IPS-18c (cell line): ENCODE results near the gene CLDN9.

Experiments used
- H3K4me3 ChIP-seq: 2 replicates; pipeline ENCODE4 v1.7.0; 2013; ENCODE audit warnings: low read depth, mild to moderate bottlenecking, low read length, moderate library complexity; ENCODE audit not compliant: insufficient read depth
- H3K9me3 ChIP-seq: one replicate; pipeline ENCODE4 v1.6.1; 2013; ENCODE audit warnings: mild to moderate bottlenecking, low read length, moderate library complexity; ENCODE audit not compliant: control insufficient read depth, insufficient read depth

CLDN9 gene

DNA sequence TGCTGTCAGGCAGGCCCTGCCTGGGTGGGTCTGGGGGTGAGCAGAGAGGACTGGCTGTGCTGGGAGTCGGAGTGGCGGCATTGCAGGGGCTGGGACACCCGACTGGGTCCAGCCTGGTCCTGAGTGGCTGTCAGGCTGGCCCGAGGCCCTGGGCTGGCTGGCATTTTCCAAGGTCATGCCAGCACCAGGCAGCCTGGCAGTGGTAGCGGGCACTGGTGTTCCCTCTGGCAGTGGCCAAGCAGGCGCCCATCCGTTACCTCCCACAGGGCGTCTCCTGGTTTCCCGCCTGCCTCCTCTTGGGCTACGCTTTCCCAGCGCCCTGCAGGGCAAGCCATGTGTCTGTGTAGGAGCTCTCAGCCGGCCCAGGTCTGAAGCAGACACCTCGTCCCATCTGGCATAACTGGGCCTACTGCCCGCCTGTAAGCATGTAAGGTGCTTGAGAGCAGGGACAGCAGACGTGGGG, 26.8 kb upstream of the CLDN9 start:
- peaks cover 2% of the 10 kb centered on the region for H3K9me3 ChIP-seq
- no peak overlapping the region for H3K4me3 ChIP-seq

- H3K9me3 ChIP-seq, result no peaks in the 10 kb centered on the region
- no peak overlapping the region for H3K4me3 ChIP-seq
Observed at GRCh38 chr16:2986623-2987188, 26.0 kb upstream of the CLDN9 start.

GRCh38 chr16:2987286-2987685, 25.4 kb upstream of the CLDN9 start:
- Histone ChIP-seq H3K4me3 (no peak overlapping the region), H3K9me3 (no peaks in the 10 kb centered on the region)

- H3K9me3 ChIP-seq, result no peaks in the 10 kb centered on the region
- no peak overlapping the region for H3K4me3 ChIP-seq
Observed at GRCh38 chr16:2987833-2988232, 24.9 kb upstream of the CLDN9 start.

DNA sequence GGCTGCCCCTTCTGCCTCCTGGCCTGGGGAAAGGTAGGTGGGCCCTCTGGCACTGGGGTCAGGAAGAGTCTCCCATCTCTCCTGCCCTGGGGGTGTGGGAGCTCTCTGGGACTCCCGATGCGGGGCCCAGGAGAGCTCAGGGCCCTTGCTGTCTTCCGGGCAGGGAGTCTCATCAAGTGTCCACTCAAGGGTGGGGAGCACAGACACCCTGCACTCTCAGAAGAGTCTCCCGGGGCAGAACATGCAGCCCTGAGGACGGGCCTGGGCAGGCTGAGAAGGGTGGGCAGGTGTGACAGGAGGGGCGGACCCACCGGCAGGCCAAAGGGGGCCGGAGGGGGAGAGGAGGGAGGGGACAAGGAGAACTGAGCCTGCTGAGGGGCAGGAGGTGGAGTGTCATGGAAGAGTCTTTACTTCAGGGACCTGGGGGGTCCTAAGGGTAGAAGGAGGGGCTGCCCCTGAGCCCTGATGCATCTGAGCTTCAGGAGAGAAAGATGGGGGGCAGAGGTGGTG, 24.1 kb upstream of the CLDN9 start:
- Histone ChIP-seq H3K9me3 (no peaks in the 10 kb centered on the region), H3K4me3 (no peak overlapping the region)

DNA sequence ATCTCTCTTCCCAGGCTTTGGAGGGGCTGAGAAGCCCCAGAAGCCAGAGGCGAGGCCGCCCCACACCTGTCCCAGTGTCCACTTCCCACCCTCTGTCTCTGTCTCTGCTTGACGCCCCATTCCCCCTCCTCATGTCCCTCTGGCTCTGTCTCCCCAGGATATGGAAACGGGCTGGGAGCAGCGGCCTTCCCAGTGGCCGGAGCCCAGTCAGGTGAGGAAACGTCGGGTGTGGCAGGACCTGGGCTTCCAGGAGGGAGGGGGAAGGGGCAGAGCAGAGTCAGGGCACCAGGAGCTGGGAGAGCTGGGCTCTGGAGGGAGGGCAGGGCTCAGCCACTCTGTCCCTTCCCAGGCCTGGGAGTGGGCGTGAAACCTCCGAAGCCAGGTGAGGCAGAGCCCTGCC, 21.8 kb upstream of the CLDN9 start:
- Histone ChIP-seq H3K4me3 (no peak overlapping the region), H3K9me3 (no peaks in the 10 kb centered on the region)

GRCh38 chr16:2991566-2992261, 21.0 kb upstream of the CLDN9 start:
- H3K9me3 ChIP-seq, result no peaks in the 10 kb centered on the region
- no peak overlapping the region for H3K4me3 ChIP-seq

- Histone ChIP-seq H3K4me3 (no peak overlapping the region), H3K9me3 (no peaks in the 10 kb centered on the region)
Observed at GRCh38 chr16:2992383-2993081, 20.2 kb upstream of the CLDN9 start.

DNA sequence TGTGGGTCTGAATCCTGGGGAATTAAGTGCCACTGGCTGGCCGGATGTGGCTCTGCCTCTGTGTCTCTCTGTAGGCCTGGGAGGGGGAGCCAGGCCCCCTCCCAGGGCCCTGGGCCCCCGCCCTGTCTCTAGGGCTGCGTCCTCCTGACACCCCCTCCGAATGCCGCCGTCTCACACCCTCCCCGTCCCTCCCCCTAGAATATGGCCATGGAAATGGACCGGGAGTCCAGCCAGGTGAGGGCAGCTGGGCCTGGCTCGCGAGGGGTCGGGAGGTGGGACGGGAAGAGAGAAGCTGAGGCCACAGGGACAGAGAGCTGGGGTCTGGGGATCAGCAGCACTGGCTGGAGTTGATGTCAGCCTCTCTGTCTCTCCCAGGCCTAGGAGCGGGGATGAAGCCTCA, 16.4 kb upstream of the CLDN9 start:
- no peak overlapping the region for H3K4me3 ChIP-seq
- no peaks in the 10 kb centered on the region for H3K9me3 ChIP-seq

DNA sequence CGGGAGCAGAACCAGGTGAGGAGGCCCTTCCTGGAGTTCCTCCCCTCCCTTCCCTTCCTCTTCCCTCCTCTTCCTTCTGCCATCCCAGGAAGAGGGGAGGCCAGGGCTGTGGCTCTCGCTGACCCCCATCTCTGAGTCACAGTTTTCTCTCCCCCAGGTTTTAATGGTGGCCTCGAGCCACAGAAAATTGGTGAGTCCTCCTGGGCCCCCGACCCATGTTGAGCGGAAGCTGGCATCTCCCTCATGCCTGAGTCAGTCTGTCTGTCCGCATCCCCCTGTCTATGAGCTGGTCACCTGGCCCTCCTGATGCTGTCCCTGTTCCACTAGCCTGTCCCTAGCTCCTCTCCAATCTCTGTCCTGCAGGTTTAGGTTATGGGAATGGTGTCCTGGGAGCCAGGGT, 12.8 kb upstream of the CLDN9 start:
- H3K4me3 ChIP-seq, result no peak overlapping the region
- no peaks in the 10 kb centered on the region for H3K9me3 ChIP-seq

GRCh38 chr16:3000540-3000939, 12.2 kb upstream of the CLDN9 start:
- Histone ChIP-seq H3K9me3 (no peaks in the 10 kb centered on the region), H3K4me3 (no peak overlapping the region)

GRCh38 chr16:3001316-3001715, 11.4 kb upstream of the CLDN9 start:
- H3K4me3 ChIP-seq, result no peak overlapping the region
- no peaks in the 10 kb centered on the region for H3K9me3 ChIP-seq

GRCh38 chr16:3003582-3004270, 9.0 kb upstream of the CLDN9 start:
- Histone ChIP-seq H3K9me3 (no peaks in the 10 kb centered on the region), H3K4me3 (no peak overlapping the region)

DNA sequence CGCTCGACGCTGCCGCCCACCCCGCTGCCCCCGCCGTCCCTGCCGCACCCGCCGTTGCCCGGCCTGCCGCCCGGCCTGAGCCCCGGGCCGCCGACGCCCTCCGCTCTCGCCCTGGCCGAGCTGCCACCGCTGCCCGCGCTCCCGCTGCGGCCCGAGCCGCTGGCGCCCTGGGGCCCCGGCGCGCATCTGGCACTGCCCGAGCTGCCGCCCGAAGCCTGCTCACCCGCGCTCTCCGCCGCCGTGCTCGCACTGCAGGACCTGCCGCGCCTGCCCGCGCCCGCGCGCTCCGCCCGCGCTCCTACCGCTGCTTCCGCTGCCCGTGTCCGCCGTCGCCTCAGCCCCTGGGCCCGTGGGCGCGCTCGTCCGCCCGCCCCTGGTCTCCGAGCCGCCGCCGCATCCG, 8.4 kb upstream of the CLDN9 start:
- Histone ChIP-seq H3K4me3 (no peak overlapping the region), H3K9me3 (no peaks in the 10 kb centered on the region)

- Histone ChIP-seq H3K4me3 (peak overlapping the region; percentile 49; the same call in 1 of the 2 replicates), H3K9me3 (no peaks in the 10 kb centered on the region)
Observed at GRCh38 chr16:3004781-3005284, 7.9 kb upstream of the CLDN9 start.

GRCh38 chr16:3007059-3007956, 5.4 kb upstream of the CLDN9 start:
- H3K4me3 ChIP-seq, result peak overlapping the region; percentile 37
- H3K9me3 ChIP-seq, result no peaks in the 10 kb centered on the region
